ENCODE measurements around the gene SPRTN.

- TF ChIP-seq, protein P1, sequence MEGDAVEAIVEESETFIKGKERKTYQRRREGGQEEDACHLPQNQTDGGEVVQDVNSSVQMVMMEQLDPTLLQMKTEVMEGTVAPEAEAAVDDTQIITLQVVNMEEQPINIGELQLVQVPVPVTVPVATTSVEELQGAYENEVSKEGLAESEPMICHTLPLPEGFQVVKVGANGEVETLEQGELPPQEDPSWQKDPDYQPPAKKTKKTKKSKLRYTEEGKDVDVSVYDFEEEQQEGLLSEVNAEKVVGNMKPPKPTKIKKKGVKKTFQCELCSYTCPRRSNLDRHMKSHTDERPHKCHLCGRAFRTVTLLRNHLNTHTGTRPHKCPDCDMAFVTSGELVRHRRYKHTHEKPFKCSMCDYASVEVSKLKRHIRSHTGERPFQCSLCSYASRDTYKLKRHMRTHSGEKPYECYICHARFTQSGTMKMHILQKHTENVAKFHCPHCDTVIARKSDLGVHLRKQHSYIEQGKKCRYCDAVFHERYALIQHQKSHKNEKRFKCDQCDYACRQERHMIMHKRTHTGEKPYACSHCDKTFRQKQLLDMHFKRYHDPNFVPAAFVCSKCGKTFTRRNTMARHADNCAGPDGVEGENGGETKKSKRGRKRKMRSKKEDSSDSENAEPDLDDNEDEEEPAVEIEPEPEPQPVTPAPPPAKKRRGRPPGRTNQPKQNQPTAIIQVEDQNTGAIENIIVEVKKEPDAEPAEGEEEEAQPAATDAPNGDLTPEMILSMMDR (IDR thresholded peaks at IDR 0.05), result no peak
- TF ChIP-seq POLR2A (IDR thresholded peaks at IDR 0.05), result no peak
Measured at GRCh38 chr1:231340328-231341013, 2.4 kb downstream of the SPRTN start.

Data from adrenal gland (tissue), 5 donors.